Caco-2 (cell line): ENCODE measurements around the gene FRY. TPM values are rescaled to one million over a fixed set of nuclear protein-coding genes. Genes with fewer than 3 reads are reported as not detected.

Source experiments
- BruUV-seq: library from RNA; stranded (reverse); fragments of 400-500 nt; replicated peaks from 2 replicates; lab custom pipeline; 2021; lab: Mats Ljungman, UMichigan
- CTCF ChIA-PET: fragments of 300-600 bp; sonication (Branson Sonifier 250); formaldehyde crosslinking; loops from one replicate; lab custom pipeline; 2022; ENCODE audit warnings: antibody characterized with exemption; lab: Charles Lee
- POLR2A ChIA-PET: fragments of 300-600 bp; sonication (Branson Sonifier 250); formaldehyde crosslinking; loops from one replicate; lab custom pipeline; 2022; ENCODE audit warnings: antibody characterized with exemption; lab: Charles Lee
- DNase-seq, 2 experiments: peaks; one replicate each; pipeline versions ENCODE4 v3.0.0 to v3.0.0-alpha.2; 2020 to 2022
- H3K27me3 ChIP-seq: replicated peaks from 2 replicates; pipeline ENCODE4 v1.6.0; 2011; ENCODE audit warnings: low read length; ENCODE audit not compliant: control insufficient read depth, insufficient read depth
- H3K36me3 ChIP-seq: 2 replicates; pipeline ENCODE4 v1.5.1; 2011; ENCODE audit warnings: low read length; ENCODE audit not compliant: control insufficient read depth, insufficient read depth
- H3K4me1 ChIP-seq: fragments of 250-450 bp; sonication (Bioruptor Pico); 2 replicates; pipeline ENCODE4 v1.5.1; 2020; ENCODE audit warnings: mild to moderate bottlenecking
- H3K4me3 ChIP-seq: 2 replicates; pipeline ENCODE4 v1.5.1; 2011; ENCODE audit warnings: low read depth, mild to moderate bottlenecking, control low read depth, low read length
- H3K9me3 ChIP-seq: fragments of 250-450 bp; sonication (Bioruptor Pico); 2 replicates; pipeline ENCODE4 v1.5.1; 2020; ENCODE audit warnings: mild to moderate bottlenecking, moderate library complexity
- H3K27ac Mint-ChIP-seq: one replicate; pipeline ENCODE4 v1.8.0; 2022; ENCODE audit warnings: mixed read lengths; ENCODE audit not compliant: unreplicated experiment
- H3K27me3 Mint-ChIP-seq: one replicate; pipeline ENCODE4 v1.8.0; 2022; ENCODE audit warnings: mixed read lengths; ENCODE audit not compliant: insufficient read depth, unreplicated experiment
- H3K36me3 Mint-ChIP-seq: one replicate; pipeline ENCODE4 v1.8.0; 2022; ENCODE audit warnings: mild to moderate bottlenecking, mixed read lengths; ENCODE audit not compliant: insufficient read depth, unreplicated experiment
- H3K4me1 Mint-ChIP-seq: one replicate; pipeline ENCODE4 v1.8.0; 2022; ENCODE audit warnings: low read depth, mixed read lengths; ENCODE audit not compliant: unreplicated experiment
- H3K4me3 Mint-ChIP-seq: one replicate; pipeline ENCODE4 v1.8.0; 2022; ENCODE audit warnings: mild to moderate bottlenecking, moderate library complexity, mixed read lengths; ENCODE audit not compliant: unreplicated experiment
- H3K9me3 Mint-ChIP-seq: one replicate; pipeline ENCODE4 v1.8.0; 2022; ENCODE audit warnings: mixed read lengths; ENCODE audit not compliant: unreplicated experiment
- intact Hi-C: fragments of 100-400 bp; cut with micrococcal nuclease; formaldehyde crosslinking; loops from one replicate; pipeline ENCODE4 v1.10.0; 2022; ENCODE audit not compliant: unreplicated experiment
- total RNA-seq: library from RNA; stranded (reverse); gene quantifications from 2 replicates; pipeline ENCODE4 v1.2.3, GENCODE V29; 2022
- TF ChIP-seq, protein P1 (sequence below), 2 experiments: fragments of 200-600 bp in 1 of 2; IDR thresholded peaks; 1 replicate in 1 of 2; 2 replicates in 1 of 2; pipeline versions ENCODE4 v1.5.1 to v1.8.0; 2011 to 2022; ENCODE audit warnings: antibody characterized with exemption in 1 of 2, control low read depth in 1 of 2, inconsistent platforms in 1 of 2, low read depth in 1 of 2, low read length in 1 of 2, mild to moderate bottlenecking in 1 of 2, moderate library complexity in 1 of 2; ENCODE audit not compliant: insufficient read depth in 1 of 2, severe bottlenecking in 1 of 2, unreplicated experiment in 1 of 2

The FRY gene
- total RNA-seq, 1 experiment from 2014 or later = 118 TPM

DNA sequence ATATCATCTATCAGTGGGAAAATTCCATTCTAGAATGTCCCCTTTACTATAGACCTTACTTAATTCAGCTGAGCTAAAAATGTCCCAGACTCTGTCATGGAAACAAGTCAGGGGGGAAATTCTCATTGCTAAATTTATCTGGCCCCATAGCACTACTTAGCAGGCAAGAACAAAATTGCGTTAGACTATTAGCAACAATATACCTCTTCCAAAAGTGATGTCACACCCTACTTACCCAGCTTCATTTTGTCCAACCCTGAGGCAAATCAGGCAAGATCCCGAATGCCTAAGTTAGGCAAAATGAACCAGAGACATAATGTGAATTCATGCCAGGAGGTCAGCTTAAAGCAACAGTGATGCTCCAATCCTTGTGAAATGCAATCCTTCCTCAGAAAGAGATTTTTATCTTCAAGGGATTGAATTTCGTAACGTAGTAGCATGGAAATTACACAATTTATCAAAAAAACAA, 93.7 kb downstream of the FRY start:
- Mint-ChIP-seq H3K9me3 (peaks cover 19% of the 10 kb centered on the region), H3K27me3 (no peaks in the 10 kb centered on the region), H3K4me3 (no peak overlapping the region), H3K36me3 (no peaks in the 10 kb centered on the region), H3K27ac (no peak overlapping the region), H3K4me1 (no peaks in the 10 kb centered on the region)
- DNase-seq = no peak
- no peaks in the 10 kb centered on the region for H3K27me3 ChIP-seq
- ChIA-PET POLR2A (no interaction called here), CTCF (no interaction called here)
- TF ChIP-seq, protein P1, sequence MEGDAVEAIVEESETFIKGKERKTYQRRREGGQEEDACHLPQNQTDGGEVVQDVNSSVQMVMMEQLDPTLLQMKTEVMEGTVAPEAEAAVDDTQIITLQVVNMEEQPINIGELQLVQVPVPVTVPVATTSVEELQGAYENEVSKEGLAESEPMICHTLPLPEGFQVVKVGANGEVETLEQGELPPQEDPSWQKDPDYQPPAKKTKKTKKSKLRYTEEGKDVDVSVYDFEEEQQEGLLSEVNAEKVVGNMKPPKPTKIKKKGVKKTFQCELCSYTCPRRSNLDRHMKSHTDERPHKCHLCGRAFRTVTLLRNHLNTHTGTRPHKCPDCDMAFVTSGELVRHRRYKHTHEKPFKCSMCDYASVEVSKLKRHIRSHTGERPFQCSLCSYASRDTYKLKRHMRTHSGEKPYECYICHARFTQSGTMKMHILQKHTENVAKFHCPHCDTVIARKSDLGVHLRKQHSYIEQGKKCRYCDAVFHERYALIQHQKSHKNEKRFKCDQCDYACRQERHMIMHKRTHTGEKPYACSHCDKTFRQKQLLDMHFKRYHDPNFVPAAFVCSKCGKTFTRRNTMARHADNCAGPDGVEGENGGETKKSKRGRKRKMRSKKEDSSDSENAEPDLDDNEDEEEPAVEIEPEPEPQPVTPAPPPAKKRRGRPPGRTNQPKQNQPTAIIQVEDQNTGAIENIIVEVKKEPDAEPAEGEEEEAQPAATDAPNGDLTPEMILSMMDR (IDR thresholded peaks at IDR 0.05; ENCODE audit: insufficient read depth in 1 of 2, low read depth in 1 of 2, low read length in 1 of 2, severe bottlenecking in 1 of 2, unreplicated experiment in 1 of 2) = no peak
- intact Hi-C loops = no loop called here
- no peaks in the 10 kb centered on the region for H3K9me3 ChIP-seq
- no peaks in the 10 kb centered on the region for H3K36me3 ChIP-seq
- no peaks in the 10 kb centered on the region for H3K4me1 ChIP-seq
- no peak overlapping the region for H3K4me3 ChIP-seq
- no TSS peak for BruUV-seq

DNA sequence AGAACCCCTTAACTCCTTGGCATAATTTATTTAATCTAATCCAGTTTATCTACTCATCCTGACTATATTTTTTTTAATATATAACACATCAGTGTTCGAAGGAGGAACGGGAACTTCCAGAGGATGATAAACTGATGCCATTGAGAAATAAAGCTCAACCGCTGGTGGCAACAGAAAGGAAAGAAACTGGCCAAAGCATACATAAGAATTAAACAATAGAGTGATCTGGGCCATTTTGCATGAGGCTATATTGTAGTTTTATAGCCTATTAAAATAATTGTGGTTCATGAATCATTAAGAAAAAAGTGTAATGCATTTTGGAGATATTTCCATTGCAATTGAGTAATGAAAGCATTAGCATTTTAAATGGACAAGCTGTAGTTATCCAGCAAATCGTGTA, 94.2 kb downstream of the FRY start:
- BruUV-seq = no TSS peak

DNA sequence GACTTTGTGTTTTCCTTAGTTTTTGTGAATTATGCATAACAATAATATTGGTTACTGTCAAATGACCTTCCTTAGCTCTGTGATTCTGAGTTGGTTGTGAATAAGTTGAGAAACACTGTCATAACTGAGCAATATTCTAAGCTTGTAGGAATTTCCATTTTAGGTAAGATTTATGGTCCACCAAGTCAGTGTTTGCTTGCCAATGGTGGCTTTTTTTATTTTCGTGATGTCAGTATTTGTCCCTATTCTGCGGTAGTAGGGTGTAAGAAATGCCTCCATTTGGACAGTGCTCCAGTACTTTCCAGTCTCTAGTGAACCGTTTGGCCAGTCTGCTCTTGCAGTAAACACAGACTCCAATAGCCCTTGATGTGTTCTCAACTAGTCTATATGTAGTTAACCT, 94.7 kb downstream of the FRY start:
- Mint-ChIP-seq H3K4me3 (no peak overlapping the region), H3K36me3 (no peaks in the 10 kb centered on the region), H3K4me1 (no peaks in the 10 kb centered on the region), H3K27me3 (no peaks in the 10 kb centered on the region), H3K27ac (no peak overlapping the region), H3K9me3 (peaks cover 19% of the 10 kb centered on the region)
- DNase-seq = no peak
- BruUV-seq = no TSS peak
- POLR2A ChIA-PET = no interaction called here
- CTCF ChIA-PET = no interaction called here
- intact Hi-C loops = no loop called here
- no peaks in the 10 kb centered on the region for H3K4me1 ChIP-seq
- TF ChIP-seq, protein P1 (IDR thresholded peaks at IDR 0.05; ENCODE audit: insufficient read depth in 1 of 2, low read depth in 1 of 2, low read length in 1 of 2, severe bottlenecking in 1 of 2, unreplicated experiment in 1 of 2) = no peak
- H3K36me3 ChIP-seq = no peaks in the 10 kb centered on the region
- H3K9me3 ChIP-seq = no peaks in the 10 kb centered on the region
- no peaks in the 10 kb centered on the region for H3K27me3 ChIP-seq
- H3K4me3 ChIP-seq = no peak overlapping the region

More for the DNA sequence above, 94.2 kb downstream of the FRY start:
- Mint-ChIP-seq H3K27ac (no peak overlapping the region), H3K4me1 (no peaks in the 10 kb centered on the region), H3K36me3 (no peaks in the 10 kb centered on the region), H3K9me3 (peaks cover 19% of the 10 kb centered on the region), H3K4me3 (no peak overlapping the region), H3K27me3 (no peaks in the 10 kb centered on the region)
- Histone ChIP-seq H3K36me3 (no peaks in the 10 kb centered on the region), H3K4me3 (no peak overlapping the region), H3K9me3 (no peaks in the 10 kb centered on the region), H3K27me3 (no peaks in the 10 kb centered on the region), H3K4me1 (no peaks in the 10 kb centered on the region)
- ChIA-PET CTCF (no interaction called here), POLR2A (no interaction called here)
- no peak for DNase-seq
- TF ChIP-seq, protein P1 (IDR thresholded peaks at IDR 0.05; ENCODE audit: insufficient read depth in 1 of 2, low read depth in 1 of 2, low read length in 1 of 2, severe bottlenecking in 1 of 2, unreplicated experiment in 1 of 2) = no peak
- intact Hi-C loops = no loop called here
